K562 (cell line): ENCODE results near the gene PPP1R9B. TPM values are rescaled to one million over a fixed set of nuclear protein-coding genes. Genes with fewer than 3 reads are reported as not detected.

ENCODE experiments used
- ATAC-seq: fragments of 200-7000 bp; cut with Tn5 transposase; 3 replicates; pipeline ENCODE4 v1.9.1; 2020; ENCODE audit warnings: moderate library complexity
- BruUV-seq: library from RNA; stranded (reverse); fragments of 400-500 nt; replicated peaks from 2 replicates; lab custom pipeline; 2021; lab: Mats Ljungman, UMichigan
- CTCF ChIA-PET: fragments of 300-600 bp; formaldehyde crosslinking; extraction: SDS; loops from one replicate; lab custom pipeline; 2021; ENCODE audit warnings: low intra/inter-chr PET ratio; lab: Yijun Ruan, JAX
- POLR2A ChIA-PET: fragments of 300-600, 350-650 bp; sonication (Branson Sonifier 250); formaldehyde crosslinking; extraction: SDS; loops from one replicate; lab custom pipeline; 2021; ENCODE audit warnings: antibody characterized with exemption, inconsistent platforms; lab: Yijun Ruan, JAX
- DNase-seq, 4 experiments: peaks; one replicate each; pipeline versions ENCODE4 v3.0.0 to v3.0.0-alpha.2; 2011 to 2018; ENCODE audit warnings: low spot score in 3 of 4, mixed read lengths in 3 of 4; ENCODE audit errors: extremely low read depth in 1 of 4
- FAIRE-seq: peaks from 2 replicates; lab custom pipeline; 2011; peaks lifted over from hg19 to GRCh38; lab: Jason Lieb, UNC
- H2AFZ ChIP-seq: 2 replicates; pipeline ENCODE4 v1.6.0; 2011; ENCODE audit warnings: low read depth, low read length, control low read depth, inconsistent platforms
- H3K27ac ChIP-seq: fragments of 200-600 bp; 3 replicates; pipeline ENCODE4 v1.8.0; 2011; ENCODE audit warnings: low read depth, mild to moderate bottlenecking, control low read depth, inconsistent platforms, low read length, moderate library complexity, mixed read lengths; ENCODE audit errors: extremely low read depth
- H3K27me3 ChIP-seq, 2 experiments: fragments of 300-600 bp in 1 of 2; 2 replicates in 1 of 2; 3 replicates in 1 of 2; pipeline versions ENCODE4 v1.6.0 to v1.8.0; 2011; ENCODE audit warnings: inconsistent platforms in 2 of 2, low read length in 2 of 2, mild to moderate bottlenecking in 1 of 2, mixed read lengths in 1 of 2, moderate library complexity in 1 of 2; ENCODE audit not compliant: control insufficient read depth in 2 of 2, insufficient read depth in 2 of 2
- H3K36me3 ChIP-seq: fragments of 300-600 bp; 3 replicates; pipeline ENCODE4 v1.8.0; 2011; ENCODE audit warnings: mild to moderate bottlenecking, low read length, inconsistent platforms; ENCODE audit not compliant: control insufficient read depth, insufficient read depth
- H3K4me1 ChIP-seq, 2 experiments: fragments of 200-600 bp in 1 of 2; replicated peaks in 1 of 2; 2 replicates in 1 of 2; 3 replicates in 1 of 2; pipeline versions ENCODE4 v1.5.1 to v1.8.0; 2011; ENCODE audit warnings: inconsistent platforms in 2 of 2, low read length in 2 of 2, mild to moderate bottlenecking in 1 of 2, mixed read lengths in 1 of 2, moderate library complexity in 1 of 2; ENCODE audit not compliant: control insufficient read depth in 2 of 2, insufficient read depth in 2 of 2
- H3K4me2 ChIP-seq: 2 replicates; pipeline ENCODE4 v1.6.1; 2011; ENCODE audit warnings: low read length, control low read depth, inconsistent platforms, mixed read lengths; ENCODE audit not compliant: insufficient read depth
- H3K4me3 ChIP-seq: fragments of 200-600 bp; sonication (generic), shearing (Covaris generic); 2 replicates; pipeline ENCODE4 v1.5.1; 2016; ENCODE audit warnings: control low read depth, inconsistent platforms
- H3K79me2 ChIP-seq: fragments of 200-600 bp; 3 replicates; pipeline ENCODE4 v1.8.0; 2011; ENCODE audit warnings: low read length, inconsistent platforms; ENCODE audit not compliant: control insufficient read depth, insufficient read depth
- H3K9ac ChIP-seq, 2 experiments: 2 replicates each; pipeline versions ENCODE4 v1.6.0 to v1.6.1; 2011; ENCODE audit warnings: low read depth in 2 of 2, low read length in 2 of 2, control low read depth in 1 of 2, inconsistent platforms in 1 of 2, mild to moderate bottlenecking in 1 of 2, mixed read lengths in 1 of 2; ENCODE audit not compliant: insufficient read depth in 1 of 2
- H3K9me1 ChIP-seq: one replicate; pipeline ENCODE4 v1.6.0; 2011; ENCODE audit warnings: inconsistent platforms, mild to moderate bottlenecking, low read length, moderate library complexity; ENCODE audit not compliant: control insufficient read depth, insufficient read depth
- H3K9me3 ChIP-seq: replicated peaks from 2 replicates; pipeline ENCODE4 v1.5.1; 2011; ENCODE audit warnings: low read depth, low read length, inconsistent platforms; ENCODE audit not compliant: control insufficient read depth, insufficient read depth
- H4K20me1 ChIP-seq: replicated peaks from 2 replicates; pipeline ENCODE4 v1.6.1; 2011; ENCODE audit warnings: low read length, inconsistent platforms, mixed read lengths; ENCODE audit not compliant: control insufficient read depth, insufficient read depth
- CHD7 ChIP-seq: fragments of 200-600 bp; sonication (generic); IDR thresholded peaks from one replicate; pipeline ENCODE4 v1.6.1; 2012; ENCODE audit warnings: mild to moderate bottlenecking, low read depth, low read length, inconsistent platforms
- OTX1 ChIP-seq: fragments of 450-650 bp; formaldehyde crosslinking; IDR thresholded peaks from 2 replicates; pipeline ENCODE4 v1.4.0; 2022; ENCODE audit warnings: mild to moderate bottlenecking
- PREB ChIP-seq: sonication (generic); formaldehyde crosslinking; IDR thresholded peaks from 2 replicates; pipeline ENCODE4 v1.8.1; 2023; ENCODE audit warnings: mild to moderate bottlenecking, missing genetic modification reagents
- SNAPC5 ChIP-seq: fragments of 250-450 bp; sonication (Bioruptor Pico); IDR thresholded peaks from 2 replicates; pipeline ENCODE4 v1.8.0; 2021; ENCODE audit warnings: moderate library complexity, mild to moderate bottlenecking, inconsistent platforms
- YY1 ChIP-seq, 3 experiments: IDR thresholded peaks; 2 replicates each; pipeline ENCODE4 v1.6.1; 2011; ENCODE audit warnings: low read length in 2 of 3, mild to moderate bottlenecking in 2 of 3, moderate library complexity in 2 of 3, borderline replicate concordance in 1 of 3, control low read depth in 1 of 3, low read depth in 1 of 3; ENCODE audit not compliant: insufficient read depth in 3 of 3, insufficient replicate concordance in 2 of 3, control insufficient read depth in 1 of 3, insufficient read length in 1 of 3; ENCODE audit errors: extremely low read depth in 1 of 3
- ZNF184 ChIP-seq: sonication (generic); formaldehyde crosslinking; IDR thresholded peaks from 2 replicates; pipeline ENCODE4 v1.5.0; 2020; ENCODE audit warnings: missing genetic modification reagents
- ZNF324 ChIP-seq: fragments of 250-450 bp; sonication (Bioruptor Pico); IDR thresholded peaks from 2 replicates; pipeline ENCODE4 v1.4.0; 2020; ENCODE audit warnings: mild to moderate bottlenecking
- WGBS: fragments of 100-300 bp; shearing (Covaris generic); methylation state at CpG from one replicate; pipeline ENCODE4 v1.1.6; 2016; ENCODE audit warnings: low coverage, mixed read lengths; ENCODE audit not compliant: insufficient coverage; ENCODE audit errors: missing lambda C conversion rate; 5-methylcytosine and 5-hydroxymethylcytosine counted together
- in situ Hi-C: fragments of 300-500 bp; cut with MboI; formaldehyde crosslinking; loops from 4 replicates; pipeline ENCODE4 v1.15.0; 2018; ENCODE audit warnings: inconsistent platforms, mixed read lengths
- intact Hi-C: fragments of 100-400 bp; cut with micrococcal nuclease; formaldehyde crosslinking; loops from 2 replicates; pipeline ENCODE4 v1.14.2; 2022
- polyA plus RNA-seq, 8 experiments: library from polyadenylated mRNA; depleted of rRNA in 4 of 8; stranded (reverse) in 5 of 8; unstranded in 3 of 8; fragments of >200 nt; fragmentation: Nextera tagmentation in 2 of 8; fragmentation: Illumina TruSeq in 1 of 8; extraction: Ambion mirVana in 2 of 8; extraction: Trizol in 1 of 8; gene quantifications; 2 replicates each; pipeline versions ENCODE4 v1.2.1 to v1.2.3, GENCODE V29; 2011 to 2014; ENCODE audit warnings: inconsistent platforms in 1 of 8, missing spikeins in 1 of 8
- total RNA-seq, 7 experiments: library from RNA; depleted of rRNA in 6 of 7; stranded (reverse); fragments of >200 nt in 6 of 7; fragmentation: Illumina TruSeq in 2 of 7; extraction: Trizol in 2 of 7; gene quantifications; 2 replicates each; pipeline versions ENCODE4 v1.2.1 to v1.2.3, GENCODE V29; 2011 to 2021; ENCODE audit warnings: low replicate concordance in 1 of 7

PPP1R9B gene
- total and polyA plus RNA-seq, 9 of the 15 experiments (the other 6 are each of a cell fraction or from before 2014, with no cell fraction given): 0.10 to 63.5 (median 24.7) TPM

- in situ Hi-C loops: no loop called here
- H2AFZ ChIP-seq: no peak overlapping the region
- POLR2A ChIA-PET: interaction anchor here (0.8 to 1.0 kb wide), 3 partner anchors 9 to 19 kb away, joined by 3 read pairs; no protein-coding TSS in a partner anchor
- no peak for TF ChIP-seq ZNF324 (CRISPR knock-in tag)
- TF ChIP-seq PREB (CRISPR knock-in tag): no peak
- no peak for TF ChIP-seq SNAPC5 (CRISPR knock-in tag)
- TF ChIP-seq ZNF184 (CRISPR knock-in tag): no peak
- no peak for TF ChIP-seq CHD7
- TF ChIP-seq YY1 (IDR thresholded peaks at IDR 0.05; ENCODE audit: borderline replicate concordance in 1 of 3, control insufficient read depth in 1 of 3, extremely low read depth in 1 of 3, insufficient read depth in 3 of 3, insufficient read length in 1 of 3, insufficient replicate concordance in 2 of 3, low read depth in 1 of 3, low read length in 2 of 3): no peak
- no peak for TF ChIP-seq OTX1 (CRISPR knock-in tag)
These were observed 27.0 kb upstream of the PPP1R9B start for GRCh38 chr17:50177476-50177875.

More at GRCh38 chr17:50177476-50177875, 27.0 kb upstream of the PPP1R9B start:
- Histone ChIP-seq H4K20me1 (no peaks in the 10 kb centered on the region; the same call in 1 of the 2 replicates), H3K4me3 (no peak overlapping the region), H3K4me1 (peaks cover 5 to 24% of the 10 kb centered on the region in 2 experiments; a peak in 3 of 5 replicates), H3K9me1 (no peaks in the 10 kb centered on the region), H3K9ac (no peak overlapping the region), H3K27me3 (peaks cover 12 to 26% of the 10 kb centered on the region in 2 experiments; a peak in 4 of 5 replicates), H3K4me2 (no peak overlapping the region), H3K9me3 (no peaks in the 10 kb centered on the region), H3K36me3 (no peaks in the 10 kb centered on the region), H3K27ac (no peak overlapping the region), H3K79me2 (no peaks in the 10 kb centered on the region)
- 69% methylated on average over 8 of the region's 10 CpGs for WGBS
- FAIRE-seq: no peak
- DNase-seq: no peak
- intact Hi-C loops: no loop called here
- no peak for ATAC-seq
- BruUV-seq: no TSS peak
- CTCF ChIA-PET: no interaction called here
